Calu3 (cell line): Measurements from ENCODE around the gene EFEMP1. TPM values are rescaled to one million over a fixed set of nuclear protein-coding genes. Genes with fewer than 3 reads are reported as not detected.

Experiments
- BruUV-seq: library from RNA; stranded (reverse); fragments of 400-500 nt; replicated peaks from 2 replicates; lab custom pipeline; 2021; lab: Mats Ljungman, UMichigan
- CTCF ChIA-PET: fragments of 300-600 bp; sonication (Branson Sonifier 250); formaldehyde crosslinking; loops from one replicate; lab custom pipeline; 2022; ENCODE audit warnings: antibody characterized with exemption; lab: Charles Lee
- DNase-seq: peaks from one replicate; pipeline ENCODE4 v3.0.0; 2022
- H3K27ac Mint-ChIP-seq: one replicate; pipeline ENCODE4 v1.8.0; 2022; ENCODE audit warnings: mixed read lengths; ENCODE audit not compliant: unreplicated experiment
- H3K27me3 Mint-ChIP-seq: one replicate; pipeline ENCODE4 v1.8.0; 2022; ENCODE audit warnings: mixed read lengths; ENCODE audit not compliant: unreplicated experiment
- H3K36me3 Mint-ChIP-seq: one replicate; pipeline ENCODE4 v1.8.0; 2022; ENCODE audit warnings: mild to moderate bottlenecking, moderate library complexity, mixed read lengths; ENCODE audit not compliant: insufficient read depth, unreplicated experiment
- H3K4me1 Mint-ChIP-seq: one replicate; pipeline ENCODE4 v1.8.0; 2022; ENCODE audit warnings: mild to moderate bottlenecking, low read depth, mixed read lengths; ENCODE audit not compliant: unreplicated experiment
- H3K4me3 Mint-ChIP-seq: one replicate; pipeline ENCODE4 v1.8.0; 2022; ENCODE audit warnings: mild to moderate bottlenecking, low read depth, moderate library complexity, mixed read lengths; ENCODE audit not compliant: unreplicated experiment
- H3K9me3 Mint-ChIP-seq: one replicate; pipeline ENCODE4 v1.8.0; 2022; ENCODE audit warnings: low read depth, mixed read lengths; ENCODE audit not compliant: unreplicated experiment
- intact Hi-C: fragments of 100-400 bp; cut with micrococcal nuclease; formaldehyde crosslinking; loops from one replicate; pipeline ENCODE4 v1.10.0; 2022; ENCODE audit not compliant: unreplicated experiment
- total RNA-seq: library from RNA; stranded (reverse); gene quantifications from 2 replicates; pipeline ENCODE4 v1.2.3, GENCODE V29; 2022
- TF ChIP-seq, protein P1 (sequence below): fragments of 200-600 bp; IDR thresholded peaks from one replicate; pipeline ENCODE4 v1.8.0; 2022; ENCODE audit warnings: antibody characterized with exemption; ENCODE audit not compliant: unreplicated experiment

Gene EFEMP1
- total RNA-seq, 1 experiment from 2014 or later = 51.5 TPM

DNA sequence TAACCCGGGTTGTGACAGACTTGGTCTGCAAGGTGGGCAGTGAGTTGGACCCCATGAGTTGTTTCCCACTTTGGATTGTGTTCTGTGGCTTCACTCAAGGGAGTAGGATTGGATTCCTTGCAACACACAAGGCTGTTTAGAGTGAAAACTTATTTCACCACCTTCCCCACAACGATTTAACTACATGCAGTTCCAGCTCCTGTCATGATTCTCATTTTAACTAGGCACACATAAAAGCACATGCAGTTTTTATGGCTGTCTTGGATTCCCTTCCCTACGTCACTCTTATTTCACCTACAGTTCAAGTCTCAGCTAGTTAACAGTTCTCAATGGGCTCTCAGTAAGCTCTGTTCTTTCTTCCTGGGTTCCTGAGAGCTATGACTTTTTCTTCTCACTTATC is 15.9 kb downstream of the EFEMP1 start:
- CTCF ChIA-PET = no interaction called here
- intact Hi-C loops = no loop called here
- TF ChIP-seq, protein P1, sequence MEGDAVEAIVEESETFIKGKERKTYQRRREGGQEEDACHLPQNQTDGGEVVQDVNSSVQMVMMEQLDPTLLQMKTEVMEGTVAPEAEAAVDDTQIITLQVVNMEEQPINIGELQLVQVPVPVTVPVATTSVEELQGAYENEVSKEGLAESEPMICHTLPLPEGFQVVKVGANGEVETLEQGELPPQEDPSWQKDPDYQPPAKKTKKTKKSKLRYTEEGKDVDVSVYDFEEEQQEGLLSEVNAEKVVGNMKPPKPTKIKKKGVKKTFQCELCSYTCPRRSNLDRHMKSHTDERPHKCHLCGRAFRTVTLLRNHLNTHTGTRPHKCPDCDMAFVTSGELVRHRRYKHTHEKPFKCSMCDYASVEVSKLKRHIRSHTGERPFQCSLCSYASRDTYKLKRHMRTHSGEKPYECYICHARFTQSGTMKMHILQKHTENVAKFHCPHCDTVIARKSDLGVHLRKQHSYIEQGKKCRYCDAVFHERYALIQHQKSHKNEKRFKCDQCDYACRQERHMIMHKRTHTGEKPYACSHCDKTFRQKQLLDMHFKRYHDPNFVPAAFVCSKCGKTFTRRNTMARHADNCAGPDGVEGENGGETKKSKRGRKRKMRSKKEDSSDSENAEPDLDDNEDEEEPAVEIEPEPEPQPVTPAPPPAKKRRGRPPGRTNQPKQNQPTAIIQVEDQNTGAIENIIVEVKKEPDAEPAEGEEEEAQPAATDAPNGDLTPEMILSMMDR = no peak
- Mint-ChIP-seq H3K4me3 (no peak overlapping the region), H3K36me3 (no peaks in the 10 kb centered on the region), H3K4me1 (no peaks in the 10 kb centered on the region), H3K27me3 (no peaks in the 10 kb centered on the region), H3K27ac (no peak overlapping the region), H3K9me3 (no peaks in the 10 kb centered on the region)
- no peak for DNase-seq
- no TSS peak for BruUV-seq

DNA sequence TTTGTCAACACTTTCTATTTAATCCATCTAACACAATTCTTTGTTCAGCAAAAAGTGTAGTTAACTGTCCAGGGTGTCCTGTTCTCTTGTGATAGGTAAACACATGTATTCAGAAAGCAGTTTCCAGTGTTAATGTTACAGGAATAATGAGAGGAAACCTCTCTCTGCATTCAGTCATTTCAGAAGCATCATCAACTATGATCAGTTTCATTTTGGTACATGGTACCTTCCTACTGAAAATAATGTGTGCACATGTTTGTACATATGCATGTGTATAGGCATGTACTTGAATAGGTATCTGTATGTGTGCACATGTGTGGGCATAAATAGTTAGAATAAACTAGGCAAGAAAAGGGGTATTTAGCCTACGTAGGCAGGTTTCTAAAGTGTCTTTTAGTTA is 16.6 kb downstream of the EFEMP1 start:
- Mint-ChIP-seq H3K27ac (no peak overlapping the region), H3K9me3 (no peaks in the 10 kb centered on the region), H3K27me3 (no peaks in the 10 kb centered on the region), H3K36me3 (no peaks in the 10 kb centered on the region), H3K4me3 (no peak overlapping the region), H3K4me1 (no peaks in the 10 kb centered on the region)
- TF ChIP-seq, protein P1 = no peak
- CTCF ChIA-PET = no interaction called here
- intact Hi-C loops = no loop called here
- DNase-seq = no peak
- BruUV-seq = no TSS peak

DNA sequence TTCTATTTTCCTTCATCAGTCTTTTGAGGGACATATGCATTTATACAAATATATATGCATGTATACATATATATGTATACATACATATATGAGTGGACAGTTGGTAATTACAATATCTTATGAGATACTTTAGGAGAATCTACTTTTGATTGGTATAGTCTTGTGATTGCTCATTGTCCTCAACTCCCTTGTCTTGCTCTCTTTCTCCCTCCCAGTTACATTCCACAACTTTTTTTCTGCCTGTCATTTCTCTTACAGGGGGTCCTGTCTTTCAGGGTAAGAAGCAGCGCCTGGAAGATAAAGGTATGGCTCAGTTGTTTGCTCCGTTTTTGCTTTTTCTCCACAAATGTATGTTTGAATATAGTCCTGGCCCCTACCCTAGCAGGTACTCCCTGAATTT is 19.9 kb downstream of the EFEMP1 start:
- no peaks in the 10 kb centered on the region for H3K36me3 Mint-ChIP-seq
- no peaks in the 10 kb centered on the region for H3K9me3 Mint-ChIP-seq
- CTCF ChIA-PET = no interaction called here
- no peak overlapping the region for H3K27ac Mint-ChIP-seq
- no TSS peak for BruUV-seq
- TF ChIP-seq, protein P1 = no peak
- H3K4me3 Mint-ChIP-seq = no peak overlapping the region
- H3K27me3 Mint-ChIP-seq = no peaks in the 10 kb centered on the region
- DNase-seq = no peak
- intact Hi-C loops = no loop called here
- peaks cover 14% of the 10 kb centered on the region for H3K4me1 Mint-ChIP-seq

DNA sequence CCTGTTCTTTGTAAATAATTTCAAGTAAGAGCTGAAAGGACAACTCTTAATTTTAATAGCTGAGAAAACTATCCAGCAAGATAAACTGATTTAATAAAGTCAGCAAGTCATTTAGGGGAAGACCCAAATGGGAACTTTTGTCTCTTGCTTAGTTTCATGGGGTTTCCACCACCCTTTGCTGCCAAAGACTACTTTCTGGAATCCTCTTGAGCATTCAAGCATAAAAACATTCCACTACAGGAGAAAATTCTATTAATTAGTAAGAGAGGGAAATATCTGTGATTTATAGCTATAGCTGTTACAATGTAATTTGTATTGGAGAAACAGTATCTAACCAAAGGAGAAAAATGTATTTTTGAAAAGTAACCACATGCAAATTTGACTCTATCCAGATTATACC is 20.6 kb downstream of the EFEMP1 start:
- TF ChIP-seq, protein P1 = no peak
- DNase-seq = no peak
- no peaks in the 10 kb centered on the region for H3K36me3 Mint-ChIP-seq
- no peaks in the 10 kb centered on the region for H3K27me3 Mint-ChIP-seq
- H3K4me1 Mint-ChIP-seq = peaks cover 14% of the 10 kb centered on the region
- CTCF ChIA-PET = no interaction called here
- BruUV-seq = no TSS peak
- intact Hi-C loops = no loop called here
- no peak overlapping the region for H3K27ac Mint-ChIP-seq
- no peaks in the 10 kb centered on the region for H3K9me3 Mint-ChIP-seq
- no peak overlapping the region for H3K4me3 Mint-ChIP-seq
